RWPE2 (cell line): Measurements from ENCODE around the gene CHFR.

ENCODE experiments used
- ATAC-seq: fragments of 200-7000 bp; cut with Tn5 transposase; 3 replicates; pipeline ENCODE4 v1.9.1; 2021; ENCODE audit warnings: low read depth
- DNase-seq: peaks from one replicate; pipeline ENCODE4 v3.0.0-alpha.2; 2020; ENCODE audit warnings: low spot score
- H3K27ac ChIP-seq: fragments of 450-650 bp; 2 replicates; pipeline ENCODE4 v1.5.1; 2017; ENCODE audit warnings: mild to moderate bottlenecking; ENCODE audit not compliant: poor library complexity, severe bottlenecking
- H3K27me3 ChIP-seq: fragments of 250-450 bp; sonication (Bioruptor Pico); 2 replicates; pipeline ENCODE4 v1.5.1; 2021; ENCODE audit warnings: mild to moderate bottlenecking, moderate library complexity; ENCODE audit not compliant: insufficient read depth, poor library complexity, severe bottlenecking
- H3K36me3 ChIP-seq: fragments of 250-450 bp; sonication (Bioruptor Pico); 2 replicates; pipeline ENCODE4 v1.5.1; 2020; ENCODE audit warnings: low read depth, mild to moderate bottlenecking, moderate library complexity
- H3K4me1 ChIP-seq: fragments of 250-450 bp; sonication (Bioruptor Pico); 2 replicates; pipeline ENCODE4 v1.5.1; 2021; ENCODE audit warnings: mild to moderate bottlenecking, moderate library complexity; ENCODE audit not compliant: insufficient read depth, poor library complexity, severe bottlenecking
- H3K4me3 ChIP-seq: fragments of 250-450 bp; sonication (Bioruptor Pico); 2 replicates; pipeline ENCODE4 v1.5.1; 2021; ENCODE audit warnings: mild to moderate bottlenecking, moderate library complexity; ENCODE audit not compliant: severe bottlenecking
- H3K9me3 ChIP-seq: fragments of 250-450 bp; sonication (Bioruptor Pico); 2 replicates; pipeline ENCODE4 v1.5.1; 2021; ENCODE audit warnings: mild to moderate bottlenecking, moderate library complexity; ENCODE audit not compliant: severe bottlenecking
- CTCF ChIP-seq: fragments of 450-650 bp; IDR thresholded peaks from one replicate; pipeline ENCODE4 v1.5.1; 2017; ENCODE audit warnings: mild to moderate bottlenecking, moderate library complexity; ENCODE audit not compliant: poor library complexity, severe bottlenecking

Gene CHFR

GRCh38 chr12:132807295-132808092 lies 79.9 kb downstream of the CHFR start:
- ATAC-seq: 0 out of 3 replicates have a peak, but pooled peaks have one; percentile 24
- Histone ChIP-seq H3K36me3 (peaks cover 68% of the 10 kb centered on the region), H3K27ac (no peak overlapping the region), H3K9me3 (no peaks in the 10 kb centered on the region), H3K27me3 (no peaks in the 10 kb centered on the region), H3K4me3 (no peak overlapping the region), H3K4me1 (no peaks in the 10 kb centered on the region)
- DNase-seq: no peak
- no peak for TF ChIP-seq CTCF

DNA sequence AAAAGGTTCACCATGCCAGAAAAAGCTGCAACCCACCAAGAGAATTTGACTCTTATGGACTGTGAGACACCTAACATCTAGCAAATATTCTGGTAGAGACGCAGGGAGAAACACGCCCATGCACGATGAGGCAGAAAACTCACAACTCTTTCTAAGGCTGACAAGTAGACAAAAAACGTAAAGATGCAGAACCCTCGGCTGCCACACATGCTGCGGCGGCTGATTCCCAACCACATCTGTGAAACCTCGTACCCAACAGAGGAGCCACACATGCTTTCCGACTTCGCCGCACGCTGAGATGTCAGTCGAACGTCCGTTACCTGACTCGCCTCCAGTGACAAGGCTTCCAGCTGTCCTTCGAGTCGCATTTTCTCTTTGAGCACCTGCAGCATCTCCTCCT lies 80.5 kb downstream of the CHFR start:
- H3K9me3 ChIP-seq: no peaks in the 10 kb centered on the region
- no peaks in the 10 kb centered on the region for H3K27me3 ChIP-seq
- DNase-seq (no peak), ATAC-seq (no peak)
- no peak overlapping the region for H3K4me3 ChIP-seq
- H3K4me1 ChIP-seq: no peaks in the 10 kb centered on the region
- H3K27ac ChIP-seq: no peak overlapping the region
- H3K36me3 ChIP-seq: peaks cover 65% of the 10 kb centered on the region
- no peak for TF ChIP-seq CTCF

DNA sequence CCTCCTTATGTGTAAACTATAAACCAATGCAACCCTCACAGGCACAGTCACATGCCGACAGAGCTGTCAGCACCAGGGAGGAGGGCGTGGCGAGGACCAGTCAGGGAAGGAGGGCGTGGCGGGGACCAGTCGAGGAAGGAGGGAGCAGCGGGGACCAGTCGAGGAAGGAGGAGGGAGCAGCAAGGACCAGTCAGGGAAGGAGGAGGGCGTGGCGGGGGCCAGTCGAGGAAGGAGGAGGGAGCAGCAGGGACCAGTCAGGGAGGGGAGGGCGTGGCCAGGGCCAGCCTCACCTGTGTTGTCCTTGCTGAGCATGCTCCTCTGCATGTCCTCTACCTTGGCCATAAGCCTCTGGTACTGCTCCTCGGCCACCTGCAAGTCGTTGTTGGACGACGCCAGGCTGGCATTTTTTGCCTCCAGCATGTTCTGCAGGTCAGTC lies 83.0 kb downstream of the CHFR start:
- Histone ChIP-seq H3K4me3 (no peak overlapping the region), H3K27me3 (no peaks in the 10 kb centered on the region), H3K36me3 (peaks cover 76% of the 10 kb centered on the region), H3K9me3 (no peaks in the 10 kb centered on the region), H3K4me1 (no peaks in the 10 kb centered on the region), H3K27ac (no peak overlapping the region)
- no peak for TF ChIP-seq CTCF
- DNase-seq (no peak), ATAC-seq (peak; percentile 61)

DNA sequence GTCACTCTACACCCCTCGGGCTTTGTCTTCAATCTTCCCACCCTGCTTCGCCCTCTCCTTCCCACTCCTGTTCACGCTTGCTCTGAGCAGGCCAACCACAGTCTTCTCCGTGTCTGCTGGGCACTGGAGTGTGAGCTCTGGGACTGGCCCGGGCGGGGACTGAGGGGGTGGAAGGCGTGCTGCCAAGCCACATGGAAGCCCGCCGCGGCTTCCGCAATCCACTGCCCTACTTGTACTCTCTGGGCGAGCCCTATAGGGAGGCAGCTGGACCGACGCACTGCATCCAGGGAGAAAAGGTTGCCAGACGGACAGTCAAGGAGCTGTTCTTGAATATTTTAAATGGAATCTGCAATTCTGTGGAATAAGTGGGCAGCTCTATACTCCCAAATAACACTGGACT lies 83.5 kb downstream of the CHFR start:
- no peak for TF ChIP-seq CTCF
- no peaks in the 10 kb centered on the region for H3K27me3 ChIP-seq
- no peaks in the 10 kb centered on the region for H3K4me1 ChIP-seq
- H3K27ac ChIP-seq: no peak overlapping the region
- H3K9me3 ChIP-seq: no peaks in the 10 kb centered on the region
- DNase-seq (no peak), ATAC-seq (no peak)
- H3K36me3 ChIP-seq: peaks cover 81% of the 10 kb centered on the region
- H3K4me3 ChIP-seq: no peak overlapping the region

DNA sequence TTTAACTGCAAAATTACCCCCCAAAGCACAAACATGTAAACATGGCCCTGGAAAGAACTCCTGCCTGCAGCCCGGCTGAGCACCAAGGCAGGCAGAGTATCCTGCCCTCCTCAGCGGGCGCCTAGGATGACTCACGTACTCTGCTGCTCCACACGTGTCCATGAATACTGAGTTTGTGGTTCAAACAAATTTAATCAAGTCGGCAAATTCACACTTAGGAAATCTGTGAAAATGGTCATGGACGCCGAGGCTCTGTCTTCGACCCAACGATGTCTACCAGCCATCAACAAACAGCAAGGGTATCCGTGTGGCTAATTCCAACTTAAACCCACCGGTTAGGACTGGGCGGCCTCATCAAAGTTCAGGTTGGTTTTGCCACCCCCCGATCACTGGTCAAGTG lies 84.3 kb downstream of the CHFR start:
- Histone ChIP-seq H3K4me1 (no peaks in the 10 kb centered on the region), H3K36me3 (peaks cover 77% of the 10 kb centered on the region), H3K4me3 (no peak overlapping the region), H3K9me3 (no peaks in the 10 kb centered on the region), H3K27me3 (no peaks in the 10 kb centered on the region), H3K27ac (no peak overlapping the region)
- no peak for TF ChIP-seq CTCF
- no peak for ATAC-seq
- DNase-seq: no peak
